SKM-1 (cell line): ENCODE results near the gene PPP1R13B.
"Not testable (repeated sequence)": the region's sequence is repeated elsewhere in the genome, so short reads cannot be mapped to it uniquely, and the experiment has no call there.

ENCODE experiments used
- DNase-seq: peaks from one replicate; lab custom pipeline; 2025; ENCODE audit not compliant: unreplicated experiment; lab: John Stamatoyannopoulos, UW

PPP1R13B gene

DNA sequence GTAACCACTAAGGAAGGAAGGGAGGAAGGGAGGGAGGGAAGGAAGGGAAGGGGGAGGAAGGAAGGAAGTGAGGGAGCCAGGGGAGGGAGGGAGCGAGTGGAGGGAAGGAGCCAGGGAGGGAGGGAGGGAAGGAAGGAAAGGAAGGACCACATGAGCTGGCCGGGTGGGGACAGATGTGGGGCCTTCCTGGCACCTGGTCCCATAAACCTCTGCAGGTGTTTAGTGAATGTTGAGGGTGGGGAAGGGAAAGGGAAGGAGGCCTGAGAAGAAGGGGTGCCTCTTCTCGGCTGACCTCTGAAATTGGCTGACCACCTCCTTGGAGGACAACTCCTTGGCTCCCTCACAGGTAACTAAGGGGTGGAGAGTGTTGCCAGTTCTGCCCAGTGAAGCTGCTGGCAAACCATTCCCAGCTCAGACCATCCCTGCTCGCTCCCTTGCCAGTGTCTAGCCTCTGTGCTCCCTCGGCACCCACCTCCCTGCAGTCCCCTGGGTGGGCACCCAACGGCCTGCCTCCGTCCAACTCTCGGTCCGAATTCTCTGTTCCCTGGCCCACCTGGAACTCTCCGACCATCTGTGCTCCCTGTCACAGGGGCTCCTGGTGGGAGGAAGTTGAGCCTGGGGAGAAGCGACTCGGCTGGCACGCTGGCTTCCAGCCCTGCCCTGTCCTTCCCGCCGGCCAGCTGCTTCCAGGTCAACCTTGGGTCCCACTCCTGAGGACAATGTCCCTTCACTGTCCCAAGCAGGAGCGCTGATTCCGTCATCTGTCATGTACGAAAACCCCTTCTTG, 12.2 kb upstream of the PPP1R13B start:
- DNase-seq: no peak

DNA sequence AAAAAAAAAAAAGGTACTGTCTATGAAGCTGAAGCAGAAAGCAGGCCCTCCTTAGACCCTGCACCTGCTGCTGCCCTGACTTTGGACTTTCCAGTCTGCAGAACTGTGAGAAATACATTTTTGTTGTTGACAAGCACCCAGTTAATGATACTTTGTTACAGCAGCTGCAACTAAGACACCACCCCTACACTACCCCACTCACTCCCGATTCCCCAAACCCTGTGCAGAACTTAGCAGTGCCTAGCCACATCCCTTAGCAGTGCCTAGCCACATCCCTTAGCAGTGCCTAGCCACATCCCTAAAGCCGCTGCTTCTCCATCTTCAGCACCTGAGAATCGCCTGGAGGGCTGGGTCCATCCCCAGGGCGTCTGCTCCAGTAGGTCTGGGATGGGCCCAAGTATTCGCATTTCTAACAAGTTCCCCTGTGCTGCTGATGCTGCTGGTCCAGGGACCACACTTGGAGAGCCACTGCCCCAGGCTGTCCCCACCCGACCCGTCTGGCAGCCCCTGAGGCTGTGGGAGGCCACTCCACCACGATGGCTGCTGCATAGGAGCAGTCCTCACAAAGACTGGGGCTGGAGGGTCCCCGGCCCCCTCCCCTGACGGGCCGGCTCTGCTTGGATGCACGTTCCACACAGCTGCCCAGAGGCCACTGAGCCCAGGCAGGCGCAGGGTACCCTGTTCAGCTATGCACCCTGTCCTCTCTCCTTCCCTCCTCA, 10.8 kb upstream of the PPP1R13B start:
- no peak for DNase-seq

GRCh38 chr14:103857256-103857655, 9.9 kb upstream of the PPP1R13B start:
- no peak for DNase-seq

- DNase-seq: no peak
Measured at GRCh38 chr14:103856607-103857006, 9.2 kb upstream of the PPP1R13B start.

GRCh38 chr14:103856105-103856504, 8.7 kb upstream of the PPP1R13B start:
- no peak for DNase-seq

DNA sequence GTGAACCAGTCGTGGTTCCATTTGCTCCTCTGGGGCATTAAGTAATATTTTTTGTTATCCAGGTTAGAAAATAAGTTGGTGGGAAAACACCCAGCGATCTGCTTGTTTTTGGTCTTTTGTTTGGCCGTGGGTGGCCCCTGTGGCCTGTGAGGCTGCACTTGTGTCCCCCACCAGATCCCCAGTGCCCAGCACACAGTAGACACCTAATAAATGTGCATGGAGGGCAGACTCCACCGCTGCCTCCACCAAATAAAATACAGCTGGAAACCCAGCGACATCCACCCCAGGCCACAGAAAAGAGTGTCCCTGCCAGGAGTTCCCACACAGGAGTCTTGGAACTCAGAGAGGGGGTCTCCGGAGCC, 8.3 kb upstream of the PPP1R13B start:
- DNase-seq: no peak

DNA sequence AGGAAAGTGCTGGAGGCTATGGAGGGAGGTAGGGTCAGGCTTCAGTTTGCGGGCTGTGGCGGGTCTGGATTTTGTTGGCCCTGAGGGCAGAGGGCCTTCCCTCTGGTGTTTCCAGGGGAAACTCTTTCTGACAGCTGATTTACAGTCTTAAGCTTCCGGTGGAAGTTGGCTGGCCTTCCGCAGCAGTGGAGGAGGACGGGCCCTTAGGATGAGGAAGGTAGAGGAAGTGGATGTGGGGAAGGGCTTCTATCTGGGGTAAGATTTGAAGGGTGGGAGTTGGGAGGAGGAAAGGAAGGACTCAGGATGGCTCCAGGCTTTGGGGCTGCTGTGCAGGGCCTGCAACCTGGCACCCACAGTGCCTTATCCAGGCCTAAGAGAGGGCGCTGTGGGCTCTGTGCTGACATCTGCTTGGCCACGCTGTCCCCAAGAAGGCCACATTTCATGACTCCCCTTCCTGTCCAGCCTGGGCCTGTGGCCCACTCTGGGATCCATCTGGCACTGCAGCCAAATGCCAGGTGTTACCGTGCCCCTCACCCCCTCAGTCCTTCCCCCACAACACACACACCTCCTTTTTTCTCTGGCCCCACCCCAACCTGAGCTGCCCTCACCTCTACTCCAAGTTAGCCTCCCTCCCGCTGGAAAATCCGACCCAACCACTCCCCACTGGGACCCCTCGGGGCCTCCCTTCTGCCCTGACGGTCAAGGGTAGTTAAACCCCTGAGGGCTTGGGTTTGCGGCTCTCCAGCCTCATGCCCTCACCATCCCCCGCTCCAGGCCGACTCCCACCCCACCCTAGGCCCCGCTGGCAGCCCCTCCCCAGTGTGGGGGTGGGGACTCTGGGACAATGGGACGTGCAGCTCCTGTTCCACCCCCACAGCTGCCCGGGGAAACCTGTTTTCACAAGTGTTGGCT, 7.7 kb upstream of the PPP1R13B start:
- no peak for DNase-seq

DNA sequence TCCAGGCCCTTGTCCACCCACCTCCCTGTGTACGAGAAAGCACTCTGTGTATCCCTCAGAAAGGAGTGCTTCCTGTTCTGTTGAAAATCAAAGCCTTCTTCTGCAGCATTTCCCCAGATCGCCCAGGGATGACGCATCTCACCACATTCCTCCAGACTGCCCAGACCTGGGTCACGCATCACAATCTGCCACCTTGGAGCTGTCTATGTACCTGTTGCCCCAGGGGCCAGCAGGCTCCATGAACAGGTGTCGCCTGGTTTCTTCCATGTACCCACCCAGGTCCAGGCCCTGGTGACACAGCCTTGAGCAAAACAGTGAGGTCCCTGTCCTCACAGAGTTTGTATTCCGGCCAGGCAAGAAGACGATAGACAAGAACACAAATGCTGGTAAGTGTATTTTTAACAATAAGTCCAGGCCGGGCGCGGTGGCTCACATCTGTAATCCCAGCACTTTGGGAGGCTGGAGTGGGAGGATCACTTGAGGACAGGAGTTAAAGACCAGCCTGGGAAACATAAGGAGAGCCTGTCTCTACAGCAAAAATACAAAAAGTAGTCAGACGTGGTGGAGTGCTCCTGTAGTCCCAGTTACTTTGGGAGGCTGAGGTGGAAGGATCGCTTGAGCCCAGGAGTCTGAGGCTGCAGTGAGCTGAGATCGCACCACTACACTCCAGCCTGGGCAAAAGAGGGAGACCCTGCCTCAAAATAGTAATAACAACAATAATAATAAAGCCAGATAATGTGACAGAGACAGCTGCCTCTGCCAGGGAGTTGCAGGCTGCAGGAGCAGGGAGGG, 6.8 kb upstream of the PPP1R13B start:
- no peak for DNase-seq

DNA sequence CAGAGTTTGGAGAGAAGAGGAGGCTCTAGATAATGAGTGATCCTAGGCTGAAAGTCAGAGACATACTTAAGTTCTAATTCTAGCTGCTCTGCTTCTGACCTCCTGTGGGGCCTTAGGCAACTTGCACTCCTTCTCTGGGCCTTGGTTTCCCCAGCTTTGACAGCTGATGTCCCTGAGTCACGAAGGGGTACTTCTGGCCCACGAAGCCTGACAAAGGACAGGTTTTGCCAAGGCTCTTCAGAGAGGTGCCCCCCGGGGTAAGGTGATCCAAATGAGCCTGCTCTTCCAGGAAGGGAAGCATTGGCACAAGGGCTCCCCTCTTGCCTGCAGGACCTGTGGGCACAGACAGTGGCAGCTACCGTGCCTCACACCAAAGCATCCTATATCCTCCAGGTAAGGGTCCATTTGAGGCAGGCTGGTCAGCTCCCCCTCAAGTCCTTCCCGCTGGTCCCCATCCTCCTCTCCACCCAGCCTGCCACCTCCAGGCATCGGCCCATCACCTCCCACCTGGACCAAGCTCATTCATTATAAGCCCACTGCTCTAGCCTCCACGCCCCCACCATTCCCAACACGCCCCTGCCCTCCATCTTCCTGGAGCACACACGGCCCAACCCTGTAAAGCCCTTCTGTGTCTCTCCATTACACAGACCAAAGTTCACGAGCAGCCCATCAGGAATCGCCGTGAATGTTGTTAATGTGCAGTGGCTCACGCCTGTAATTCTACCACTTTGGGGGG, 1.9 kb upstream of the PPP1R13B start:
- no peak for DNase-seq

DNA sequence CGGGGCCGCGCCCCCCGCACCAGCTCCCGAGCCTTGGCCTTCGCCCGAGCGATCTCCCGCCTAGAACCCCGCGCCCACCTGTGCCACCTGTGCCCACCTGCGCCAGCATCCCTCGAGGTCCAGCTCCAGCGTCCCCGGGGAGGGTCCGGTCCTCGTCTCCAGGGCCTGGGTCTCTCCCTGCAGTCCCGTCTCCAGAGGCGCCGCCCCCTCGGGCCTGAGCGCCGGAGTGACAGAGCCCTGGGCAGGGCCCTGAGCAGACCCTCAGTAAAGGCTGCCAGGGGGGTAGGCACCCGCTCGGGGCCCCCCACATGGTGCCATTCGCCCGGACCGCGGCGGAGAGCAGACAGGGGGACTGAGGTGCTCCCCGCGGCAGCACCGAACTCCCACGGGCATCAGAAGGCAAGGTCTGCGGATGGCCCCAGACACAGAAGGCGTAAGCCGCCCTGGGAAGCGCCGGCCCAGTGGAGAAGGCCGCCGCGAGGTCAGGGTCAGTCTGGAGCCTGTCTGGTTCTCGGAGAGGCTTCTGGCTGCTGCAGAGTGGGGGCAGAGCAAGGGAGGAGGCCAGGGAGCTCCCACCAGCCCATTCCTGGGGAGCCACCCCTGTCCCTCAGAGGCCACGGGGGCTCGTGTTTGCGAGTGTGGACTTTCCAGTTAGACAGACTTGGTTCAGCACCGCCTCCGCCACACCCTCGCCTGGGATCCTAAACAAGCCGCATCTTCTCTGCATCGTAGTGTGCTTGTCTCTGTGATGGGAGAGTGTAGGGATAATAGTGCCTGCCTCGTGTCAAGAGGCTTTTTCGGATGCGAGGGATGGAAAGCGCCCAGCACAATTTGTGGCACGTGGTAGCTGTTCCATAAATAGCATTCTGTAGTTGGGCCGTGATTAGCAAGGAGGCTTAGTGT, 1.1 kb upstream of the PPP1R13B start:
- no peak for DNase-seq

DNA sequence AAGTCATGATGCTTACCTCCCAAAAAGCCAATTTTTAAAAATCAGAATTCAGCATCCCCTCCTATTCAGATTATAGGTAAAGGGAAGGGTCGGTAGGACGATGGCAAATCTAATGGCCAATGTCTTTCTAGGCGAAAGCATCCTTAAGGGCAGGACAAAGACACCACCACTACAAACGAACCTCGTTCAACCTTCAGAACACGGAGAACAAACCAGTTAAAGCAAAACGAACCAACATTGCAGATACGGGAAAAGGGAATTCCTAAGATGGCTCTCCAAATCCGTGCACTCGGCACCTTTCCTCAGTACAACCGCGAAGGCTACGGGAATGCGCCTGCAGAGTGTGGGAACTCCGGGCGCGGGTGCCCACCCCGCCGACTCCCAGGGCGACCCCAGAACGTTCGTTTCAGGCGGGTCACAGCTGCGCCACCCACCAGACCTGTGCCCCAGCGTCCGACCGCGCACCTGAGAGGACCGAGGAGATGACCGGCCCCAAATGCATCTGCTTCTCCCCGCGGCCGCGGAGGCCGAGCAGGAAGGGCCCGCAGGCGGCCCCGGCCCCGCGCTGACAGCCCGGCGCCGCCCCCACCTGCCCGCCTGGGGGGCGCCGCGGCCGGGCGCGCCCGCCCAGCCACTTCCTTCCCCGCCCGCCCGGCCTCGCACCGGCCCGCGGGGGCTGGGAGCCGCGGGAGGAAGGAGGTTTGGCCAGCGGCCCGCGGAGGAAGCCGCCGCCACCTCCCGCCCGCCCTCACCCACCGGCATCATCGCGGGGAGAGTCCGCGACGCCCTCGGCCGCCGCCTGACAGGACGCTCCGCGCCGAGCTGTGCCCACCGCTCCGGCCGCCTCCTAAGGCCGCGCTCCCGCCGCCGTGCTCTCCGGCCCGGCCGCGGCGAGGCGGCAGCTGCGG, 578 bp downstream of the PPP1R13B start:
- no peak for DNase-seq

GRCh38 chr14:103846097-103846496, 1.3 kb downstream of the PPP1R13B start:
- no peak for DNase-seq

DNA sequence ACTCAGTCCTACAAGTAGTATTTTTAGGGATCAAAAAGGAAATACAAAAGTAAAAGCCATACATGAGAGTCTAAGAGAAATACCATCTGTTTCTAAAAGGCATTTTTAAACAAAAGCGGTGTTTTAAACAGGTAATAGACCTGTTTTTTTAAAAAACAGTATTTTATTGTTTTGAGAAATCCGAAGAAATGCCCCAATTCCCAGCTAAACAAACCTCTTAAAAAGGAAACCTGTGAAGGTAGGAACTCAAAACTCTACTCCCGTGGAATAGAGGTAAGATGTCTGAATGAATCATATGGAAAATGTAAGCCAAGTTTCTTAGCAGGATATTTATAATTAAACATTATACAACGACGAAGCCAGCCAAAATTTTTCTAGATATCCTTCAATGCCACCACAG, 2.0 kb downstream of the PPP1R13B start:
- no peak for DNase-seq

GRCh38 chr14:103841265-103841664, 6.1 kb downstream of the PPP1R13B start:
- not testable (repeated sequence) for DNase-seq

DNA sequence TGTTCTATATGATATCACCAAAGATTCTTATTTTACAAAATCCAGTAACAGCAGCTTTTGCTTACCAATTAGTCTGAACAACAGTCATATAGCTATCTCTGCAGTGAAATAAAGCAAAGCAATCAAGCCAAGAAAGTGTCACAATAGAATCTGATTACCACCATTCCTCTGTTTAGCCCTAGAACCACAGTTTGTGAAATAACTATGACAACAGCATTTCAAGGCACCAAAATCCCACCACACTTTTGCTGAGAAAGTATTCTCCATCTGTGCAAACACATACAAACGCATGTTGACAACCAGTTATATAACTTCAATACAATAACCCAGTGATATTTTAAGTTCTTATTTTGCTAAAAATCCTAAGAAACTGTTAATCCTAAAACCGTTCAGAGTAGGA, 7.4 kb downstream of the PPP1R13B start:
- no peak for DNase-seq

DNA sequence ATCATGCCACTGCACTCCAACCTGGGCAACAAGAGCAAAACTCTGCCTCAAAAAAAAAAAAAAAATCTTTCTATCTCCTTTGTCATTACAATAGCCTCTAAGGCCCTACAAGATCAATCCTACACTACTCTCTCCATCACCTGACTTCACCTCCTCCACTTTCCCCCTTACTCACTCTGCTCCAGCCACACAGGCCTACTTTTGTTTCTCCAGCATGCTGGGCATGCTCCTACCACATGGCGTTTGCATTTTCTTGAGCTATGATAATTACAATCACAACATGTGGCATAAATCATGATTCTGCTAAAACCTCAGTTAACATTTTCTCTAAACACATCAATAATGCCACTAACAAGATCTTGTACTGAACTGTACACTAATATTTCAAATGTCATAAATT, 7.8 kb downstream of the PPP1R13B start:
- DNase-seq: no peak

DNA sequence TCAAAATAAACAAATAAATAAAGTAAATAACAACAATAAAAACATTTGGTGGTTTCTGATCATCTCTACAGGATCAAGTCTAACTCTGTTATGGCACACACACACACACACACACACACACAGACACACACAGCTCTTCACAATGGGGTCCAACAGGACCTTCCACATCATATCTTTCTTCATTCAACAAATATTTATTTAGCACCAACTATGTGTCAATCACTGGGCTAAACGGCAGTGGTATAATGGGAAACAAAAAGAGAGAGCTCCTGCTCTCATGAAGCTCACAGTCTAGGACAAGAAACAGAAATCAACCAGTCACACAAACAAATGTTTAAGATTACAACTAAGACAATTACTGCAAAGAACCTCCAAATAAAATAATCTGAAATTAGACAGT, 9.3 kb downstream of the PPP1R13B start:
- no peak for DNase-seq
